GM18520 (cell line): ENCODE measurements around the gene POP7.

Experiments used
- ATAC-seq: cut with Tn5 transposase; IDR thresholded peaks from one replicate; pipeline ENCODE4 v1.9.1; 2021; ENCODE audit not compliant: unreplicated experiment

The POP7 gene

GRCh38 chr7:100679129-100679926, 26.6 kb upstream of the POP7 start:
- no peak for ATAC-seq

DNA sequence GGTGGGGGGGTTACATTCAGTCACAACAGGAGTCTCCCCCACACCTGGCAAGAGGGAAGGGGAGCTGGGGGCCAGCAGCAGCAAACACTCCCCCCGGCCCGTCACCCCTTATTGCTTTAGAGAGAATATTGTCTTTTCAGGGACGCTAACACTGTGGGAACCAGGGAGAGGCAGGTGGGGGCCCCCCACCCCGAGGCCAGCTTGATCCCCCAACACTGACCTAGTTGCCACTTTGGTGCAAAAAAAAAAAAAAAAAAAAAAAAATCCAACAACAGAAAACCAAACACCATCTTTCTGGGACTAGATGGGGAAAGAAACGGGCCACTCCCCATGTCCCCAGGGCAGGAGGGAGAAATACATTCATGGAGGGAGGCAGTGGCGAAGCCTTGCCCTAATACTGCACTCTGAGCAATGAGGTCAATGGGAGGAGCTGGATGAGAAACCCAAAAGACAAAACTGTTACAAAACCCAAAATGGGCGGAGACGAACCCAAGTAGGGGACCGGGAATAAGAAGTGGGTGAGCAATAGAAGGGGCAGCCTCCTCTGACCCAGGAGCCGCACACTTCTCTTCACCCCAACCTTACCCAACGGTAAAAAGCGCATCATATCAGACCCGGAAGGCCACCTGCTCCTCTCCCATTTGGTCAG, 25.9 kb upstream of the POP7 start:
- no peak for ATAC-seq

GRCh38 chr7:100680576-100681271, 25.2 kb upstream of the POP7 start:
- no peak for ATAC-seq

GRCh38 chr7:100681491-100682227, 24.3 kb upstream of the POP7 start:
- no peak for ATAC-seq

DNA sequence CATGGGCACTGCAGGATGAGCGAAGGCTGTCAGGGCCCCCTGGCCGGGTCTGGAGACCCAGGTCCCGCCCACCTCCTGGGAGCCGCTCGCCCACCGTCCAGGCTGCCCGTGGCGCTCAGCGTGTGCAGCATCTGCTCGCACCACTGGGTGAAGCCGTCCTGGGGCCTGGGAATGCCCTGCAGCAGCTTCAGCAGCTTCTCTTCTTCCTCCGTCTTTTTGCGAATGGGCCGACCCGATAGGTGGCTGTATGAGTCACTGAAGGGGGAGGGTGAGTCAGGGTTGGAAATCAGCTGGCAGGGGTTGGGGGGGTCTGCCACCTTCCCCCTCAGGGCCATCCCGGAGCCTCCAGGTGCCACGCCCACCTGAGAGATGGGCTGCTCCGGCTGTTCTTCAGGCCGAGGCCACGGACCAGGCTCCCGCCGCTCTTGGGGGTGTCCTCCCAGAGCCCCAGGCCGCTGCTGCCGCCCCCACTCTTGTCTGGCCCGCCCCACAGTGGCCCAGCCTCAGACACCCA, 23.6 kb upstream of the POP7 start:
- no peak for ATAC-seq

DNA sequence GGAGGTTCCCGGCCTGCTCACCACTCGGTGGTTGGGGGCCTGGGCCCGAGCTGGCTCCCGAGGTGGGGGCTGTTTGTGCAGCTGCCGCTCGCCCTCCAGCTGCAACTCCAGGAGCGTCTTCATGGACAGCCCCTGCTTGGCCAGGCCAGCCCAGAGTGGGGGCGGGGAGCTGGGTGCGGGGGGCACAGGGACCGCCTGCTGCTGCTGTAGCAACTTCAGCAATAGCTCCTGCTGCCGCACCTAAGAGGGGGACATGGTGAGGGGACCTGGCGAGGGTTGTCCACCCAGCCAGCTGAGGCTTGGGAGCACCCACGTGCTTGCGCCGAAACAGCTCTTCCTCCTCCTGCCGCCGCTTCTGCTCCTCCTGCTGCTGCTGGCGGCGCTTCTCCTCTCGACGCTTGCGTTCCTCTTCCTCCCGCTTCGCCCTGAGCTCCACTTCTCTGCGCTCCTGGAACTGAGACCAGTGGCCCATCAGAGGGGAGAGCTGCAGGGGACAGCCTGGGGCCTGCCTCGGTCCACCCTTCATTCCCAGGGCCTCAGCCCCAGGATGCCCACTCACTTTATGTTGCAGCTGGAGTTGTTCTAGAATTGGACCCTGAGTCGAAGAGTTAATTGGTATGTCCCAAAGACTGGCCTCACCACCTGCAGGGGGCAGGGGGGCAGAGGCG, 22.8 kb upstream of the POP7 start:
- ATAC-seq, result no peak

GRCh38 chr7:100683659-100684533, 22.0 kb upstream of the POP7 start:
- ATAC-seq, result no peak

- ATAC-seq, result no peak
Measured at GRCh38 chr7:100684534-100685042, 21.3 kb upstream of the POP7 start.

DNA sequence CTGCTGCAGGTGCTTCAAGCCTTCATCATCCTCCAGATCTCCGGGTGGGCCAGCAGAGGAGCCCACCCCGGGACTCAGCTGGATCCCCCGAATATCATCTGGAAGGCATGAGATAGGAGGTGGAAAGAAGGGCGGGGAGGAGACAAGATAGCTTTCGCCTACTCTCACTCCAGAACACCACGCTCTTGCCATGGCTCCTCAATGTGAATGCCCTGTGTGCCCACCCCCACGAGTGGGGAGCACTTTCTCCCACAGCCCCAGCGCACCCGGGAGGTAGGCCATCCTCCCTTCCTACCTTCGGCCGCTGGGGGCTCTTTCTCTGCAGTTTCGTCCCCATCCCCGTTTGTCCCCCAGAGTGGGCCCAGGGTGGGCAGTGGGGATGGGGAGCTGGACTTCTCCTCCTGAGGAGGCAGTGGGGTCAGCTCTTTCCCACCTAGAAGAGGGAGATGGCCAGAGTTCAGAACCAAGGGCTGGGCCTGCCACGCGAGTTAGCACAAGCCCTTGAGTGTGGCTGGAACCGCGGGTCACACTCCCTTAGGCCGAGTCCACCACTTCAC, 20.8 kb upstream of the POP7 start:
- ATAC-seq, result no peak

DNA sequence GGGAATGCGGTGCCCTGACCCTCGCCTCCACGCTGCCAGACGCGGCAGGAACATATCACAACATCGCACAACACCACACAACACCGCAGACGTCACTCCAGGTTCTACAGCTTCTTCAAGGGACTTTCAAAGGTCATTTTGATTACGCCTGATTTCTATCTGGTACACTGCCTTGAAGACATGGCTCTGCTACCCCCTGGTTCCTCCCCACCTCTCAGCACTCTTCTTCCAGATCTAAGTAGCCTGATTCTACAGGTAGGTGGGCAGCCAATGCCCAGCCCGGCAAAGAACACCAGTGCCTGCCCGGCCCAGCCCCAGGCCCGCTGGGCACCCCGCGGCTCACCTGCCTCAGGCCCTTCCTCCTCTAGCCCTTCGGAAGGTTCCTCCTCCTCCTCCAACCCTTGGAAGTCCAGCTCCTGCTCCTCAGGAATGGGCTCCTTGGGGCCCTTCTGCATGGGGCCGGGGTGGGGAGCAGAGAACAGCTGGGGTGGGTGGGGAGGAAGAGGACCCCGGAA, 20.2 kb upstream of the POP7 start:
- no peak for ATAC-seq

DNA sequence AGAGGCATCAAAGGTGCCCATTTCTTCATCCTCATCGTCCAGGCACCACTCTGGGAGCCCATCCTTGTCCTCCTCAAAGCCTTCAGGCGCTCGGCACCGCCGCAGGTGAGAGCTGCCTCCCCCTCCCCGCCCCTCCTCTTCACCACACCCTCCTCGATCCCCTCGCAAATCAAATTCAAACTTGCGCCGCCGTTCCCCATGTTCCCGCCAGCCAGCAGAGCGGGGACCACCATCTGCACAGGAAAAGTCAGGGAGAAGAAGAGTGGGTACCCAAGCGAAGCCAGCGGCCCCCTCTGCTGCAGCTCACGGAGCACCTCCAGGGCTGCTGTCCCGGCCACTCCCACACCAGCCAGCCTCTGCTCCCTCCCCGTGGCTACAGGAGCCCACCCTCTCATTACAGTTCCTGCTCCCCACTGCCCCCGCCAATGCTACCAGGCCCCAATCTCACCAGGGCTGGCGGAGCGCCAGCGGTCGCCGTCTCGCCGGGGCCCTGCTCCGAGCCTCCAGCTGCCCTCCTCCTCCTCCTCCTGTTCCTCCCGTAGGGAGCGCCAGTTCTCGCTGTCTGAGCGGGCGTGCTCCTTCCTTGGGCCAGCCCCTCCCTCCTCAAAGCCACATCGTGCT, 19.6 kb upstream of the POP7 start:
- ATAC-seq, result no peak

DNA sequence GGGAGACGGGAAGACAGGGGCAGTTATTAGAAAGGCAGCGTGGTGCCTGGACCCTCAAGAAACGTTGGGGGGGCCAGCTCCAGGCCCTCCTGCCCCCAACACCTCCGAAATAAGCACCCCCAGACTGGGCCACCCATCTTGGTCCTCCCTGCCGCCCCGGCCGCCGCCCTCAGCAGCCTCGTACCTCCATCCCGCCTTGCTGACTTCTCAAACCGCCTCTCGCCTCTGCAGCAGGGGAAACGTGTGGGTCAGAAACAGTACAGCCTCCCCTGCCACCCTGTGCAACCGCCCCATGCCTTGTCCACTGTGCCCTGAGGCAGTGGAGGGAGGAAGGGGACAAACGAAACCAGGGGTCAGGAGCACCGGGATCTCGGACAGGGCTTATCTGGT, 19.1 kb upstream of the POP7 start:
- no peak for ATAC-seq

- ATAC-seq, result no peak
Measured at GRCh38 chr7:100687261-100687660, 18.7 kb upstream of the POP7 start.

- ATAC-seq, result no peak
Measured at GRCh38 chr7:100687751-100688300, 18.1 kb upstream of the POP7 start.

DNA sequence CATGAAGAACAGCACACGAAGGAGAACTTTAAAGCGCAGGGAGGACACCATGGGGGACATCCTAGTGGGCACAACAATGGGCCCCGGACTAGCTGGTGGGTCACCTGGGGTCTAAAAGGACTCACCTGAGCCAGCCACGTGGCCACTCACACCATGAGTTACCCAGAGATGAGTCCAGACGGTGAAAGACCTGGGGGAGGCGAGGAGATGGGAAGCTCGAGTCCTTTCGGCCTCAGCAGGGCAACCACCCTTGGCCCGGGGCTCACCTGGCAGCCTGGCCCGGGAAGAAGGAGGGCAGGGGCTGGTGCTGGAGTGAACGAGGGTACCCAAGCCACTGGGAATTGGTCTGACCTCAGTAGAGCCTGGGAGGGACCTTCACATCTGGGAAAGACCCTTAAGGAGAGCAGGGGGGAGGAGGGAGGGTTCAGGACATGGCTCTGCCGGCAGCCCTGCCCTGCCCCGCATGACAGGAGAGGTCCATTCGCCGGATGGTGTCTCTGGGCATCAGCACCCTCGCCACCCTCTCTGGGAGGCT, 17.5 kb upstream of the POP7 start:
- no peak for ATAC-seq

DNA sequence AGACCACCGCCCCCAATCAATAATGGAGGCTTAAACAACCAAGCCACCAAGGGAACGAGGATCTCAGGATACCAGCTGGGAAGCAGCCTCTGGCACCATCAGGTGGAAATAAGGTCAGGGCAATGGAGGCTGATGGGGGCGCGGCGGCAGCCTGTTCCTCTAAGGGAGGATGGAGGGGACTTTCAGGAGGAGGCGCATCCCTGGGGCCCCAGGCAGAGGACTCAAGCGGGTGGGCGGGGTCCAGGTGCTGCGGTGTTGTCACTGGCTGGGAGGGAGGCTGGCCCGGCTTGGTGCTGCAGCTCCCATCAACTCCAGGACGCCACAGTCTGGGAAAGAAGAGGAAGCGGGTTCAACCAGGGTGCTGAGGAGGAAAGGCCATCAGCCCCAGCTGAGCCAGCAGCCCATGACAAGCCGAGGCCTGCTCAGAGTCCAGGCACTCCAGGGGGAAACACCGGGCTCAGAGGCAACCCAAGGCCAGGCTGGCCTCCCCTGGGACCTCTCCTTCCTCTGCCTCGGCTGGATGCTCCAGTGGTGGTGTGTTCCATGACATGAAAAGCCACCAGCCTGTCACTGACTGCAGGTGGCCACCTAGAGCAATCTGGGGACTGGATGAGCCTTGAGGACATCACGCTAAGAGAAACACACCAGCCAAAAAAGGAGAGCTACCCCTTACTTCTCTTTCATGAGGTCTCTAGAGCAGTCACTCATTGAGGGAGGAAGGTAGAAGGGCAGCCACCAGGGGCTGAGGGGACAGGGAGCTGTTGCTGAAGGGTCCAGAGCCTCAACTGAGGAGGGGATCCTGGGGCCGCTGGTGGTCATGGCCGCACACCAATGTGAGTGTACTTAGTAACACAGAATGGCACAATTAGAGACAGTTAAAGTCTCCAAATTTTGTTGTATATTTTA, 16.4 kb upstream of the POP7 start:
- ATAC-seq, result no peak
